CD4-positive, alpha-beta T cell treated with Interleukin-21 for 1 hour (primary cell): ENCODE data around the gene TSKS.

Experiments used
- DNase-seq: peaks from one replicate; pipeline ENCODE4 v3.0.0-alpha.2; 2020

Gene TSKS

GRCh38 chr19:49792829-49793560, 29.9 kb upstream of the TSKS start:
- DNase-seq: no peak

- DNase-seq: no peak
Measured at GRCh38 chr19:49791776-49792445, 28.8 kb upstream of the TSKS start.

- no peak for DNase-seq
Measured at GRCh38 chr19:49790866-49791265, 27.8 kb upstream of the TSKS start.

- no peak for DNase-seq
Measured at GRCh38 chr19:49788857-49789256, 25.8 kb upstream of the TSKS start.

- DNase-seq: no peak
Measured at GRCh38 chr19:49787746-49788145, 24.6 kb upstream of the TSKS start.

- no peak for DNase-seq
Measured at GRCh38 chr19:49786376-49786820, 23.3 kb upstream of the TSKS start.

- no peak for DNase-seq
Measured at GRCh38 chr19:49782515-49782914, 19.4 kb upstream of the TSKS start.

- DNase-seq: no peak
Measured at GRCh38 chr19:49781394-49781793, 18.3 kb upstream of the TSKS start.

- DNase-seq: no peak
Measured at GRCh38 chr19:49780861-49781260, 17.8 kb upstream of the TSKS start.

GRCh38 chr19:49779731-49780555, 16.8 kb upstream of the TSKS start:
- DNase-seq: no peak

- DNase-seq: no peak
Measured at GRCh38 chr19:49776371-49776764, 13.3 kb upstream of the TSKS start.

GRCh38 chr19:49775742-49776370, 12.8 kb upstream of the TSKS start:
- DNase-seq: no peak

GRCh38 chr19:49774969-49775368, 11.9 kb upstream of the TSKS start:
- DNase-seq: no peak

GRCh38 chr19:49773663-49774350, 10.7 kb upstream of the TSKS start:
- no peak for DNase-seq

- DNase-seq: no peak
Measured at GRCh38 chr19:49772850-49773432, 9.8 kb upstream of the TSKS start.

GRCh38 chr19:49771674-49772139, 8.6 kb upstream of the TSKS start:
- DNase-seq: no peak

GRCh38 chr19:49770529-49770928, 7.4 kb upstream of the TSKS start:
- no peak for DNase-seq

GRCh38 chr19:49767967-49768581, 5.0 kb upstream of the TSKS start:
- no peak for DNase-seq

- no peak for DNase-seq
Measured at GRCh38 chr19:49767381-49767780, 4.3 kb upstream of the TSKS start.

- DNase-seq: no peak
Measured at GRCh38 chr19:49766930-49767299, 3.8 kb upstream of the TSKS start, which contains the start of gene AP2A1. AP2A1 (plus strand) TSS chr19:49767001; CDS start chr19:49767134, 133 bp downstream.
